H1 (cell line): ENCODE data around the gene TAL2. TPM values are rescaled to one million over a fixed set of nuclear protein-coding genes. Genes with fewer than 3 reads are reported as not detected.

Source experiments
- CBX5 ChIP-seq: fragments of 300-800, 300-1000 bp; sonication (generic); IDR thresholded peaks from 2 replicates; pipeline ENCODE4 v1.7.1; 2016; ENCODE audit warnings: antibody characterized with exemption, low read length, low read depth
- CHD7 ChIP-seq: fragments of 300-600 bp; sonication (generic); IDR thresholded peaks from 2 replicates; pipeline ENCODE4 v1.7.1; 2012; ENCODE audit warnings: low read length, moderate library complexity, mild to moderate bottlenecking, inconsistent platforms; ENCODE audit not compliant: insufficient replicate concordance
- FOSL1 ChIP-seq: IDR thresholded peaks from 2 replicates; pipeline ENCODE4 v1.6.1; 2011; ENCODE audit warnings: mild to moderate bottlenecking, low read depth, low read length, moderate library complexity; ENCODE audit not compliant: insufficient read depth
- GABPA ChIP-seq: IDR thresholded peaks from 2 replicates; pipeline ENCODE4 v1.6.1; 2011; ENCODE audit warnings: mild to moderate bottlenecking, low read length, moderate library complexity, borderline replicate concordance; ENCODE audit not compliant: insufficient read depth
- GTF2F1 ChIP-seq: IDR thresholded peaks from 2 replicates; pipeline ENCODE4 v1.6.1; 2012; ENCODE audit warnings: low read depth, low read length, improper control_type of control experiment, borderline replicate concordance
- SIN3A ChIP-seq, 2 experiments: IDR thresholded peaks in 1 of 2; conservative IDR thresholded peaks in 1 of 2; 2 replicates each; pipeline ENCODE4 v1.6.1; 2011 to 2012; ENCODE audit warnings: low read length in 2 of 2, improper control_type of control experiment in 1 of 2, low read depth in 1 of 2, mild to moderate bottlenecking in 1 of 2
- SP2 ChIP-seq: IDR thresholded peaks from 2 replicates; pipeline ENCODE4 v1.6.1; 2012; ENCODE audit warnings: mild to moderate bottlenecking, low read length, inconsistent platforms
- SP4 ChIP-seq: IDR thresholded peaks from 2 replicates; pipeline ENCODE4 v1.6.1; 2012; ENCODE audit warnings: low read length, inconsistent platforms
- USF2 ChIP-seq: IDR thresholded peaks from 2 replicates; pipeline ENCODE4 v1.6.1; 2011; ENCODE audit warnings: low read length, improper control_type of control experiment
- polyA plus RNA-seq, 7 experiments: library from polyadenylated mRNA; depleted of rRNA in 3 of 7; stranded (reverse) in 5 of 7; unstranded in 2 of 7; fragments of >200 nt in 5 of 7; fragments of 200-250 nt in 2 of 7; gene quantifications; 1 replicate in 5 of 7; 2 replicates in 1 of 7; 4 replicates in 1 of 7; pipeline versions ENCODE4 v1.2.1 to v1.2.3, GENCODE V29; 2011 to 2013; ENCODE audit warnings: missing spikeins in 2 of 7, mixed read lengths in 2 of 7
- total RNA-seq: library from RNA; stranded (reverse); fragmentation: NEBNext Ultra II Directional; extraction: Animal tissue kit (Norgen Biotek cat#: 25700); gene quantifications from 2 replicates; pipeline ENCODE4 v1.2.1, GENCODE V29; 2021

Gene TAL2
- total and polyA plus RNA-seq, 2 of the 8 experiments (the other 6 are each of a cell fraction or from before 2014, with no cell fraction given) = 0.65 to 0.82 TPM

GRCh38 chr9:105661011-105661410, 1.2 kb upstream of the TAL2 start (continued):
- TF ChIP-seq CHD7 = no peak
- no peak for TF ChIP-seq FOSL1
- no peak for TF ChIP-seq SIN3A (conservative IDR thresholded peaks at IDR 0.05 in 1 of 2, IDR thresholded peaks at IDR 0.05 in 1 of 2; ENCODE audit: low read depth in 1 of 2, low read length in 2 of 2)
- TF ChIP-seq CBX5 = no peak
- no peak for TF ChIP-seq GABPA
- TF ChIP-seq USF2 = no peak
- TF ChIP-seq SP2 = no peak
- no peak for TF ChIP-seq SP4
- TF ChIP-seq GTF2F1 = no peak
